Measurements from ENCODE around the gene GP2.

The GP2 gene

GRCh38 chr16:20320592-20320991 lies 6.7 kb downstream of the GP2 start:
- TF ChIP-seq EZH2phosphoT487 (IDR thresholded peaks at IDR 0.05; ENCODE audit: borderline replicate concordance) = no peak
- TF ChIP-seq CTCF (conservative IDR thresholded peaks at IDR 0.05; ENCODE audit: low read length) = no peak
- no peaks in the 10 kb centered on the region for H3K79me2 ChIP-seq (ENCODE audit: insufficient read depth, low read length)
- no peak overlapping the region for H3K4me2 ChIP-seq (ENCODE audit: low read depth, low read length, poor library complexity, severe bottlenecking)
- H3K36me3 ChIP-seq (ENCODE audit: insufficient read depth, low read length) = no peaks in the 10 kb centered on the region
- H3K4me1 ChIP-seq (ENCODE audit: insufficient read depth, low read length, poor library complexity, severe bottlenecking) = no peaks in the 10 kb centered on the region
- H3K9me3 ChIP-seq (ENCODE audit: insufficient read depth, low read depth, low read length) = no peaks in the 10 kb centered on the region
- no peaks in the 10 kb centered on the region for H3F3A ChIP-seq (ENCODE audit: low read depth)
- no peaks in the 10 kb centered on the region for H4K20me1 ChIP-seq (ENCODE audit: insufficient read depth, low read length, poor library complexity, severe bottlenecking)
- no peaks in the 10 kb centered on the region for H3K9me2 ChIP-seq (replicated peaks; ENCODE audit: low read depth, low read length)
- H3K27me3 ChIP-seq (ENCODE audit: insufficient read depth, low read length, poor library complexity, severe bottlenecking) = no peaks in the 10 kb centered on the region
- H3K9ac ChIP-seq (ENCODE audit: low read depth, low read length, poor library complexity, severe bottlenecking) = no peak overlapping the region
- no peak overlapping the region for H2AFZ ChIP-seq (ENCODE audit: low read length)
- no peak overlapping the region for H3K4me3 ChIP-seq (ENCODE audit: low read length, poor library complexity, severe bottlenecking)

GRCh38 chr16:20320178-20320577 lies 7.1 kb downstream of the GP2 start:
- no peaks in the 10 kb centered on the region for H3K4me1 ChIP-seq (ENCODE audit: insufficient read depth, low read length, poor library complexity, severe bottlenecking)
- no peaks in the 10 kb centered on the region for H3K79me2 ChIP-seq (ENCODE audit: insufficient read depth, low read length)
- H3K4me2 ChIP-seq (ENCODE audit: low read depth, low read length, poor library complexity, severe bottlenecking) = no peak overlapping the region
- H3K9me2 ChIP-seq (replicated peaks; ENCODE audit: low read depth, low read length) = no peaks in the 10 kb centered on the region
- no peaks in the 10 kb centered on the region for H3F3A ChIP-seq (ENCODE audit: low read depth)
- no peak overlapping the region for H3K4me3 ChIP-seq (ENCODE audit: low read length, poor library complexity, severe bottlenecking)
- no peak overlapping the region for H3K9ac ChIP-seq (ENCODE audit: low read depth, low read length, poor library complexity, severe bottlenecking)
- H3K36me3 ChIP-seq (ENCODE audit: insufficient read depth, low read length) = no peaks in the 10 kb centered on the region
- no peaks in the 10 kb centered on the region for H3K27me3 ChIP-seq (ENCODE audit: insufficient read depth, low read length, poor library complexity, severe bottlenecking)
- H4K20me1 ChIP-seq (ENCODE audit: insufficient read depth, low read length, poor library complexity, severe bottlenecking) = no peaks in the 10 kb centered on the region
- H3K9me3 ChIP-seq (ENCODE audit: insufficient read depth, low read depth, low read length) = no peaks in the 10 kb centered on the region
- H2AFZ ChIP-seq (ENCODE audit: low read length) = no peak overlapping the region
- TF ChIP-seq EZH2phosphoT487 (IDR thresholded peaks at IDR 0.05; ENCODE audit: borderline replicate concordance) (no peak), CTCF (conservative IDR thresholded peaks at IDR 0.05; ENCODE audit: low read length) (no peak)

- no peaks in the 10 kb centered on the region for H4K20me1 ChIP-seq (ENCODE audit: insufficient read depth, low read length, poor library complexity, severe bottlenecking)
- H3K9ac ChIP-seq (ENCODE audit: low read depth, low read length, poor library complexity, severe bottlenecking) = no peak overlapping the region
- H3K9me3 ChIP-seq (ENCODE audit: insufficient read depth, low read depth, low read length) = no peaks in the 10 kb centered on the region
- TF ChIP-seq CTCF (conservative IDR thresholded peaks at IDR 0.05; ENCODE audit: low read length) (no peak), EZH2phosphoT487 (IDR thresholded peaks at IDR 0.05; ENCODE audit: borderline replicate concordance) (no peak)
- no peaks in the 10 kb centered on the region for H3K79me2 ChIP-seq (ENCODE audit: insufficient read depth, low read length)
- H2AFZ ChIP-seq (ENCODE audit: low read length) = no peak overlapping the region
- H3K9me2 ChIP-seq (replicated peaks; ENCODE audit: low read depth, low read length) = no peaks in the 10 kb centered on the region
- no peak overlapping the region for H3K4me2 ChIP-seq (ENCODE audit: low read depth, low read length, poor library complexity, severe bottlenecking)
- no peaks in the 10 kb centered on the region for H3F3A ChIP-seq (ENCODE audit: low read depth)
- H3K27me3 ChIP-seq (ENCODE audit: insufficient read depth, low read length, poor library complexity, severe bottlenecking) = no peaks in the 10 kb centered on the region
- H3K4me3 ChIP-seq (ENCODE audit: low read length, poor library complexity, severe bottlenecking) = no peak overlapping the region
- H3K4me1 ChIP-seq (ENCODE audit: insufficient read depth, low read length, poor library complexity, severe bottlenecking) = no peaks in the 10 kb centered on the region
- no peaks in the 10 kb centered on the region for H3K36me3 ChIP-seq (ENCODE audit: insufficient read depth, low read length)
These were observed 7.9 kb downstream of the GP2 start for GRCh38 chr16:20319406-20319805.
